OCI-LY3 (cell line): Measurements from ENCODE around the gene ME3.
"Not testable (repeated sequence)": the region's sequence is repeated elsewhere in the genome, so short reads cannot be mapped to it uniquely, and the experiment has no call there.

Experiments used
- H2AFZ ChIP-seq: fragments of 200-600, 300-600 bp; shearing (Covaris generic); 2 replicates; pipeline ENCODE4 v1.6.0; 2014; ENCODE audit warnings: antibody characterized with exemption, low read depth, low read length
- H3K27ac ChIP-seq: fragments of 200-600, 300-600 bp; sonication (generic); 2 replicates; pipeline ENCODE4 v1.5.1; 2014; ENCODE audit warnings: mild to moderate bottlenecking, low read length, moderate library complexity, mixed read lengths
- H3K27me3 ChIP-seq: fragments of 200-600, 300-600 bp; sonication (generic); 2 replicates; pipeline ENCODE4 v1.6.1; 2014; ENCODE audit warnings: low read depth, low read length, mixed read lengths
- H3K36me3 ChIP-seq: fragments of 200-600, 300-600 bp; sonication (generic); replicated peaks from 2 replicates; pipeline ENCODE3; 2014; ENCODE audit warnings: low read depth, low read length, mixed read lengths
- H3K4me1 ChIP-seq: fragments of 300-600, 200-600 bp; sonication (generic); 2 replicates; pipeline ENCODE4 v1.6.1; 2014; ENCODE audit warnings: low read length, mixed read lengths
- H3K4me2 ChIP-seq: fragments of 200-600, 300-600 bp; sonication (generic); 2 replicates; pipeline ENCODE4 v1.6.1; 2014; ENCODE audit warnings: low read length, mixed read lengths
- H3K4me3 ChIP-seq: fragments of 300-600, 200-600 bp; sonication (generic); 2 replicates; pipeline ENCODE4 v1.5.1; 2014; ENCODE audit warnings: antibody characterized with exemption, mild to moderate bottlenecking, low read length, moderate library complexity
- H3K79me2 ChIP-seq: fragments of 300-600, 200-600 bp; shearing (Covaris generic); 2 replicates; pipeline ENCODE4 v1.6.1; 2014; ENCODE audit warnings: mild to moderate bottlenecking, low read length, mixed read lengths
- H3K9ac ChIP-seq: fragments of 300-600, 200-600 bp; shearing (Covaris generic); 2 replicates; pipeline ENCODE4 v1.6.0; 2014; ENCODE audit warnings: mild to moderate bottlenecking, low read length, moderate library complexity
- H3K9me3 ChIP-seq: fragments of 200-600, 300-600 bp; shearing (Covaris generic); 2 replicates; pipeline ENCODE4 v1.6.1; 2014; ENCODE audit warnings: low read length, mixed read lengths; ENCODE audit not compliant: insufficient read depth
- H4K20me1 ChIP-seq: fragments of 200-600, 300-600 bp; sonication (generic); 2 replicates; pipeline ENCODE4 v1.6.1; 2016; ENCODE audit warnings: low read length, mixed read lengths; ENCODE audit not compliant: insufficient read depth
- EZH2phosphoT487 ChIP-seq: fragments of 200-600 bp; shearing (Covaris generic); IDR thresholded peaks from 2 replicates; pipeline ENCODE4 v1.6.1; 2018; ENCODE audit warnings: antibody characterized with exemption, mixed run types, low read depth
- TF ChIP-seq, protein P1 (sequence below): fragments of 200-600, 300-600 bp; sonication (generic); IDR thresholded peaks from 2 replicates; pipeline ENCODE4 v1.5.1; 2014; ENCODE audit warnings: antibody characterized with exemption, low read length, low read depth

The ME3 gene

DNA sequence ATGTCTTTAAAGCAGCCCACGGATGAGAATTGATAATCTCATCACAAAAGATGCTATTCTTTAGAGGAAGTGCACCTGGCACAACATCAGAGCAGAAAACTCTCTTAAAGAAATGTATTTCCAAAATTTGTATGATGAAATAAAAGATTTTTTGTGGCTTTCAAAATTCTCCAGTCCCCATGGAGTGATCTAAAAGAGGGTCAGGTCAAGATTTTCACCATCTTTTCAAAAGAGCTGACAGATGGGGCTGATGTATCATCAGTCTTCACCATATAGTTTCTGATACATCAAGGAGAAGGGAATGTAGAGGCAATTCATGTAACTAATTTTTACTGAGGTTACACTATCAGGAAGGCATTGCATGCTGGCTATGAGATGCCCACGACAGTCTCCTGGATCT is 11.7 kb downstream of the ME3 start:
- Histone ChIP-seq H3K9ac (no peak overlapping the region), H3K27ac (no peak overlapping the region), H2AFZ (no peak overlapping the region), H3K4me3 (no peak overlapping the region), H3K9me3 (no peaks in the 10 kb centered on the region), H4K20me1 (no peaks in the 10 kb centered on the region), H3K4me2 (no peak overlapping the region), H3K27me3 (peaks cover 15% of the 10 kb centered on the region; the same call in 1 of the 2 replicates), H3K36me3 (no peaks in the 10 kb centered on the region), H3K79me2 (no peaks in the 10 kb centered on the region), H3K4me1 (no peaks in the 10 kb centered on the region)
- TF ChIP-seq EZH2phosphoT487: no peak
- TF ChIP-seq, protein P1, sequence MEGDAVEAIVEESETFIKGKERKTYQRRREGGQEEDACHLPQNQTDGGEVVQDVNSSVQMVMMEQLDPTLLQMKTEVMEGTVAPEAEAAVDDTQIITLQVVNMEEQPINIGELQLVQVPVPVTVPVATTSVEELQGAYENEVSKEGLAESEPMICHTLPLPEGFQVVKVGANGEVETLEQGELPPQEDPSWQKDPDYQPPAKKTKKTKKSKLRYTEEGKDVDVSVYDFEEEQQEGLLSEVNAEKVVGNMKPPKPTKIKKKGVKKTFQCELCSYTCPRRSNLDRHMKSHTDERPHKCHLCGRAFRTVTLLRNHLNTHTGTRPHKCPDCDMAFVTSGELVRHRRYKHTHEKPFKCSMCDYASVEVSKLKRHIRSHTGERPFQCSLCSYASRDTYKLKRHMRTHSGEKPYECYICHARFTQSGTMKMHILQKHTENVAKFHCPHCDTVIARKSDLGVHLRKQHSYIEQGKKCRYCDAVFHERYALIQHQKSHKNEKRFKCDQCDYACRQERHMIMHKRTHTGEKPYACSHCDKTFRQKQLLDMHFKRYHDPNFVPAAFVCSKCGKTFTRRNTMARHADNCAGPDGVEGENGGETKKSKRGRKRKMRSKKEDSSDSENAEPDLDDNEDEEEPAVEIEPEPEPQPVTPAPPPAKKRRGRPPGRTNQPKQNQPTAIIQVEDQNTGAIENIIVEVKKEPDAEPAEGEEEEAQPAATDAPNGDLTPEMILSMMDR: no peak

DNA sequence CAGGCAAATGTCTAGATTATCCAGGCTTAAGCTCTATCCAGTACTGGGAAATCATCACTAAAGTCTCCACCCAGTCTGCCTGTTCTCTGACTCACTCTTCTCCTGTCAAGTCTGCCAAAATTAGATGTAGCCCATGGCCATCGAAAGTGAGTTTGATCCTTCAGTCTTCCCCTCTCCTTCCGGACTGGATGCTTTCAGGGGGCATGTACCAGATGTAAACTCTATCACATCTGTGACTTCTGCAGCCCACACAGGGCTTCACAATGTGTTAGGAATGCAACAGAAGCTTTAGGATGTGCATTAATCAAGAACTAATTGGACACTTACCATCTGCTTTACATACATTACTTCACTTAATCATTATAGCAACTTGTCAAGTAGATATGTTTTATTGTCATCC is 12.3 kb downstream of the ME3 start:
- no peaks in the 10 kb centered on the region for H3K79me2 ChIP-seq
- H3K9me3 ChIP-seq: no peaks in the 10 kb centered on the region
- no peaks in the 10 kb centered on the region for H4K20me1 ChIP-seq
- no peak overlapping the region for H2AFZ ChIP-seq
- no peaks in the 10 kb centered on the region for H3K36me3 ChIP-seq
- no peak overlapping the region for H3K27ac ChIP-seq
- H3K4me2 ChIP-seq: no peak overlapping the region
- no peak overlapping the region for H3K9ac ChIP-seq
- H3K4me1 ChIP-seq: no peaks in the 10 kb centered on the region
- no peak for TF ChIP-seq EZH2phosphoT487
- TF ChIP-seq, protein P1: no peak
- H3K27me3 ChIP-seq: peaks cover 15% of the 10 kb centered on the region; the same call in 1 of the 2 replicates
- no peak overlapping the region for H3K4me3 ChIP-seq

DNA sequence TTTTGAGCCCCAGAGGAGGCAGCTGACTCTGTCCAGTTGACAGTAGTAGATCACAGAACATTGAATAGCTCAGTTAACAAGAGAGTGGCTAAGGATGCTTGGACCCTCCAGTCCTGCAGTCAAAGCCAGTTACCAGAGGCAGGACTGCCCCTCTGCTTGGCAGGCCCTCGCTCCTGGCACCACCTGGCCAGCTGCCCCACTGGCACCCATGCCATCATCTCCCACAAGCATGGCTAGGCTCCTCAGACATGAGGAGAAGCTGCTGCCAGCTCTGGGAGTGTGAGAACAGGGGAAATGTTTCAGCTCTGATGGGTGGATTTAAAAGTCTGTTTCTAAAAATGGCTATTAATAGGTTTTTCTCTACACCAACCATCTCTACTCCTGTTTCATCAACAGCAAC is 13.9 kb downstream of the ME3 start:
- H2AFZ ChIP-seq: no peak overlapping the region

DNA sequence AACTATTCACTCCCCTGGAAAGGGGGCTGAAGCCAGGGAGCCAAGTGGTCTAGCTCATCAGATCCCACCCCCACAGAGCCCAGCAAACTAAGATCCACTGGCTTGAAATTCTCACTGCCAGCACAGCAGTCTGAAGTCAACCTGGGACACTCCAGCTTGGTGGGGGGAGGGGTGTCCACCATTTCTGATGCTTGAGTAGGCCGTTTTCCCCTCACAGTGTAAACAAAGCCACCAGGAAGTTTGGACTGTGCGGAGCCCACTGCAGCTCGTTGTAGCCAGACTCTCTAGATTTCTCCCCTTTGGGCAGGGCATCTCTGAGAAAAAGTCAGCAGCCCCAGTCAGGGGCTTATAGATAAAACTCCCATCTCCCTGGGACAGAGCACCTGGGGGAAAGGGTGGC is 27.2 kb downstream of the ME3 start:
- not testable (repeated sequence) for H3K9me3 ChIP-seq, H2AFZ ChIP-seq, H3K4me1 ChIP-seq, H3K36me3 ChIP-seq, H3K27me3 ChIP-seq, H4K20me1 ChIP-seq, H3K4me3 ChIP-seq, H3K79me2 ChIP-seq, H3K27ac ChIP-seq, H3K4me2 ChIP-seq, H3K9ac ChIP-seq

More for the DNA sequence above, 13.9 kb downstream of the ME3 start:
- no peak overlapping the region for H3K9ac ChIP-seq
- no peak overlapping the region for H3K27ac ChIP-seq
- H3K79me2 ChIP-seq: no peaks in the 10 kb centered on the region
- H4K20me1 ChIP-seq: no peaks in the 10 kb centered on the region
- peaks cover 12% of the 10 kb centered on the region; the same call in 1 of the 2 replicates for H3K27me3 ChIP-seq
- no peaks in the 10 kb centered on the region for H3K36me3 ChIP-seq
- H3K9me3 ChIP-seq: no peaks in the 10 kb centered on the region
- TF ChIP-seq, protein P1: no peak
- no peak for TF ChIP-seq EZH2phosphoT487
- H3K4me1 ChIP-seq: no peaks in the 10 kb centered on the region
- no peak overlapping the region for H3K4me2 ChIP-seq
- no peak overlapping the region for H3K4me3 ChIP-seq

DNA sequence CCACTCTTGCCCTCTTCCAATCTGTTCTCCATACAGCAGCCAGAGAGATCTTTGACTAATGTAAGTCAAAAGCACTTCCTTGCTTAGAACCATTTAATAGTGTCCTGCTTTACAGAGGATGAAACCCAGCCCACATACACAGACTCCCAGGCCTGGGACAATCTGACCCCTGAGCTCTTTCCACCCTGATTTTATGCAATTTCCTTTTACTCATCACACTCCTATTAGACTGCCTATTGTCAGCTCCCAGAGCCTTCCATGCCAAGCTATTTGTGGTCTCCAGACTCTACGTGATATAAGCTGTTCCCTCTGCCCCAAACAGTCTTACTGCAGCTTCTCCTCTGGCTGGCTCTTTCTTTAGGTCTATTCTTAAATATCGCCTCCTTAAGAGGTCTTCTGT is 28.1 kb downstream of the ME3 start:
- H3K4me1 ChIP-seq: no peaks in the 10 kb centered on the region
- H3K9me3 ChIP-seq: no peaks in the 10 kb centered on the region
- H3K27me3 ChIP-seq: 0 out of 2 replicates have a peak, but pooled peaks cover 6% of the 10 kb centered on the region
- no peaks in the 10 kb centered on the region for H3K79me2 ChIP-seq
- TF ChIP-seq, protein P1: no peak
- no peak for TF ChIP-seq EZH2phosphoT487
- no peak overlapping the region for H3K9ac ChIP-seq
- H3K4me2 ChIP-seq: no peak overlapping the region
- H2AFZ ChIP-seq: no peak overlapping the region
- no peak overlapping the region for H3K4me3 ChIP-seq
- H3K36me3 ChIP-seq: no peaks in the 10 kb centered on the region
- H3K27ac ChIP-seq: no peak overlapping the region
- no peaks in the 10 kb centered on the region for H4K20me1 ChIP-seq
